A549 (cell line): ENCODE measurements around the gene MUC3A. TPM values are rescaled to one million over a fixed set of nuclear protein-coding genes. Genes with fewer than 3 reads are reported as not detected.

Experiments used
- ATAC-seq, 2 experiments: fragments of 200-7000 bp in 1 of 2; fragments of >200 bp in 1 of 2; cut with Nextera tagmentation in 1 of 2; cut with Tn5 transposase in 1 of 2; 3 replicates each; pipeline versions ENCODE4 v1.8.0 to v1.9.1; 2018 to 2020; ENCODE audit warnings: mild to moderate bottlenecking in 1 of 2, moderate library complexity in 1 of 2
- CTCF ChIA-PET: fragments of 300-600 bp; sonication (Branson Sonifier 250); formaldehyde crosslinking; extraction: SDS; loops from one replicate; lab custom pipeline; 2021; ENCODE audit warnings: antibody characterized with exemption, inconsistent platforms; lab: Yijun Ruan, JAX
- POLR2A ChIA-PET: fragments of 350-600 bp; formaldehyde crosslinking; extraction: SDS; loops from one replicate; lab custom pipeline; 2021; ENCODE audit warnings: antibody characterized with exemption, inconsistent platforms; lab: Yijun Ruan, JAX
- DNase-seq, 2 experiments: peaks; one replicate each; pipeline versions ENCODE4 v3.0.0 to v3.0.0-alpha.2; 2011 to 2016; ENCODE audit warnings: low read depth in 1 of 2, low spot score in 1 of 2
- FAIRE-seq: peaks from 2 replicates; lab custom pipeline; 2011; peaks lifted over from hg19 to GRCh38; lab: Jason Lieb, UNC
- H3K27ac ChIP-seq, 2 experiments: fragments of >200 bp; sonication (Bioruptor Twin); formaldehyde crosslinking; 3 replicates each; pipeline ENCODE4 v1.5.1; 2016 to 2017
- H3K4me1 ChIP-seq: fragments of >200 bp; sonication (Bioruptor Twin); formaldehyde crosslinking; 3 replicates; pipeline ENCODE4 v1.6.1; 2016
- H3K4me2 ChIP-seq: fragments of >200 bp; sonication (Bioruptor Twin); formaldehyde crosslinking; 3 replicates; pipeline ENCODE4 v1.6.1; 2016
- H3K4me3 ChIP-seq: fragments of >200 bp; sonication (Bioruptor Twin); formaldehyde crosslinking; 3 replicates; pipeline ENCODE4 v1.5.1; 2016
- H3K9me3 ChIP-seq: fragments of >200 bp; sonication (Bioruptor Twin); formaldehyde crosslinking; 3 replicates; pipeline ENCODE4 v1.6.1; 2016
- CBX8 ChIP-seq: fragments of 200-600 bp; sonication (generic); IDR thresholded peaks from 2 replicates; pipeline ENCODE4 v1.6.1; 2016
- CEBPB ChIP-seq, 2 experiments: fragments of >200 bp in 1 of 2; sonication (Bioruptor Twin) in 1 of 2; formaldehyde crosslinking in 1 of 2; IDR thresholded peaks; 2 replicates each; pipeline ENCODE4 v1.6.1; 2012 to 2016
- CHD2 ChIP-seq: fragments of 150-350 bp; IDR thresholded peaks from 2 replicates; pipeline ENCODE4 v1.6.1; 2014; ENCODE audit warnings: low read length; ENCODE audit not compliant: partially characterized antibody
- E2F6 ChIP-seq: IDR thresholded peaks from 2 replicates; pipeline ENCODE4 v1.6.1; 2012; ENCODE audit warnings: low read depth, borderline replicate concordance
- EHMT2 ChIP-seq: fragments of 200-600 bp; sonication (generic); IDR thresholded peaks from 2 replicates; pipeline ENCODE4 v1.6.1; 2016; ENCODE audit warnings: antibody characterized with exemption, low read depth, mild to moderate bottlenecking, moderate library complexity
- ESRRA ChIP-seq: fragments of 150-350 bp; IDR thresholded peaks from 2 replicates; pipeline ENCODE4 v1.6.1; 2014; ENCODE audit warnings: mild to moderate bottlenecking, low read length, borderline replicate concordance
- FOSB ChIP-seq: fragments of 250-450 bp; sonication (Bioruptor Pico); IDR thresholded peaks from 2 replicates; pipeline ENCODE4 v1.5.0; 2020; ENCODE audit warnings: mild to moderate bottlenecking, moderate library complexity
- FOSL2 ChIP-seq, 2 experiments: fragments of 450-650 bp in 1 of 2; fragments of >200 bp in 1 of 2; sonication (Bioruptor Twin) in 1 of 2; formaldehyde crosslinking; IDR thresholded peaks; 2 replicates each; pipeline versions ENCODE4 v1.5.0 to v1.6.1; 2016 to 2020; ENCODE audit warnings: mild to moderate bottlenecking in 1 of 2, moderate library complexity in 1 of 2
- FOXS1 ChIP-seq: fragments of 250-450 bp; sonication (Bioruptor Pico); IDR thresholded peaks from 2 replicates; pipeline ENCODE4 v1.5.0; 2020; ENCODE audit warnings: mild to moderate bottlenecking, moderate library complexity
- HEYL ChIP-seq: fragments of 250-450 bp; sonication (Bioruptor Pico); IDR thresholded peaks from 2 replicates; pipeline ENCODE4 v1.8.0; 2021; ENCODE audit warnings: mild to moderate bottlenecking, moderate library complexity
- JUNB ChIP-seq: fragments of >200 bp; sonication (Bioruptor Twin); formaldehyde crosslinking; IDR thresholded peaks from 2 replicates; pipeline ENCODE4 v1.6.1; 2016
- MAFK ChIP-seq: fragments of 450-650 bp; IDR thresholded peaks from 2 replicates; pipeline ENCODE4 v1.6.1; 2014; ENCODE audit not compliant: partially characterized antibody
- NFE2L2 ChIP-seq: fragments of 150-350 bp; conservative IDR thresholded peaks from 2 replicates; pipeline ENCODE4 v1.6.1; 2014; ENCODE audit warnings: low read length
- NR3C1 ChIP-seq: fragments of >200 bp; sonication (Bioruptor Twin); formaldehyde crosslinking; IDR thresholded peaks from 3 replicates; pipeline ENCODE4 v1.6.1; 2017
- PBX3 ChIP-seq: IDR thresholded peaks from 2 replicates; pipeline ENCODE4 v1.6.1; 2012
- RARB ChIP-seq: fragments of 250-450 bp; sonication (Bioruptor Pico); IDR thresholded peaks from 2 replicates; pipeline ENCODE4 v1.8.0; 2021; ENCODE audit warnings: mild to moderate bottlenecking, moderate library complexity
- SMC3 ChIP-seq: fragments of >200 bp; sonication (Bioruptor Twin); formaldehyde crosslinking; IDR thresholded peaks from 3 replicates; pipeline ENCODE4 v1.6.1; 2018; ENCODE audit warnings: inconsistent platforms
- WGBS: methylation state at CpG from one replicate; pipeline ENCODE4 v1.1.6; 2017; ENCODE audit errors: missing lambda C conversion rate; 5-methylcytosine and 5-hydroxymethylcytosine counted together
- polyA plus RNA-seq, 4 experiments: library from polyadenylated mRNA; depleted of rRNA in 3 of 4; stranded (reverse); fragments of >200 nt; fragmentation: RNase III in 1 of 4; extraction: RNeasy Plus Mini Kit Qiagen cat#74134 plus additional on column Dnase treatment in 1 of 4; gene quantifications; 2 replicates in 3 of 4; 3 replicates in 1 of 4; pipeline ENCODE4 v1.2.3, GENCODE V29; 2011 to 2017
- TF ChIP-seq, protein P1 (sequence below): fragments of >200 bp; sonication (Bioruptor Twin); formaldehyde crosslinking; IDR thresholded peaks from 2 replicates; pipeline ENCODE4 v1.6.1; 2016
- TF ChIP-seq, protein P2 (sequence below): fragments of 450-650 bp; IDR thresholded peaks from 2 replicates; pipeline ENCODE4 v1.6.1; 2014; ENCODE audit warnings: antibody characterized with exemption

The MUC3A gene
- polyA plus RNA-seq, 2 of the 4 experiments (the other 2 are of a cell fraction): 4.0 to 6.9 TPM

- no peak for FAIRE-seq
- ATAC-seq: no peak
- WGBS: 32% methylated on average over 12 of the region's 12 CpGs
- H3K27ac ChIP-seq: no peak overlapping the region
- DNase-seq: no peak
- H3K4me1 ChIP-seq: peaks cover 24% of the 10 kb centered on the region; the same call in 2 of the 3 replicates
- H3K9me3 ChIP-seq: peaks cover 8% of the 10 kb centered on the region; the same call in 2 of the 3 replicates
- ChIA-PET CTCF (no interaction called here), POLR2A (no interaction called here)
- H3K4me3 ChIP-seq: no peak overlapping the region
- TF ChIP-seq ESRRA (no peak), MAFK (no peak)
- H3K4me2 ChIP-seq: no peak overlapping the region
Measured at GRCh38 chr7:100963386-100963785, 14.1 kb downstream of the MUC3A start.

- CTCF ChIA-PET: interaction anchor here (0.5 to 1.2 kb wide), 2 partner anchors 95 to 180 kb away, joined by 3 to 12 read pairs; no protein-coding TSS in a partner anchor
- no peak overlapping the region for H3K4me3 ChIP-seq
Measured at GRCh38 chr7:100963874-100964273, 14.5 kb downstream of the MUC3A start.

GRCh38 chr7:100964630-100965029 lies 15.3 kb downstream of the MUC3A start:
- Histone ChIP-seq H3K4me1 (peaks cover 24% of the 10 kb centered on the region; the same call in 2 of the 3 replicates), H3K4me3 (no peak overlapping the region), H3K4me2 (no peak overlapping the region), H3K9me3 (0 out of 3 replicates have a peak, but pooled peaks cover 2% of the 10 kb centered on the region), H3K27ac (no peak overlapping the region)
- 35% methylated on average over 7 of the region's 7 CpGs for WGBS
- FAIRE-seq (no peak), DNase-seq (no peak), ATAC-seq (no peak)
- POLR2A ChIA-PET: interaction anchor here (0.6 kb wide), 1 partner anchor 62 kb away, joined by 5 read pairs; no protein-coding TSS in a partner anchor
- TF ChIP-seq SMC3: no peak
- TF ChIP-seq CBX8: no peak
- TF ChIP-seq E2F6: no peak
- TF ChIP-seq RARB (CRISPR knock-in tag): no peak
- TF ChIP-seq CHD2: no peak
- no peak for TF ChIP-seq FOXS1 (CRISPR knock-in tag)
- TF ChIP-seq NFE2L2: no peak
- no peak for TF ChIP-seq NR3C1
- CTCF ChIA-PET: interaction anchor here (0.5 to 2.3 kb wide), 4 partner anchors 55 to 179 kb away, joined by 3 to 13 read pairs (median 8); partner anchors contain the start of gene MUC17

More at GRCh38 chr7:100963874-100964273, 14.5 kb downstream of the MUC3A start:
- ATAC-seq (no peak), DNase-seq (no peak), FAIRE-seq (no peak)
- Histone ChIP-seq H3K9me3 (peaks cover 8% of the 10 kb centered on the region; the same call in 1 of the 3 replicates), H3K4me1 (peaks cover 24% of the 10 kb centered on the region; the same call in 2 of the 3 replicates), H3K4me2 (no peak overlapping the region), H3K27ac (no peak overlapping the region)
- 62% methylated on average over 8 of the region's 8 CpGs for WGBS
- TF ChIP-seq HEYL (no peak), FOSB (CRISPR knock-in tag) (no peak), CEBPB (IDR thresholded peaks at IDR 0.05) (no peak), EHMT2 (no peak), FOSL2 (IDR thresholded peaks at IDR 0.05) (no peak), FOSL2 (CRISPR knock-in tag; IDR thresholded peaks at IDR 0.05) (no peak), JUNB (no peak), PBX3 (no peak), RARB (CRISPR knock-in tag) (no peak)
- TF ChIP-seq, protein P1, sequence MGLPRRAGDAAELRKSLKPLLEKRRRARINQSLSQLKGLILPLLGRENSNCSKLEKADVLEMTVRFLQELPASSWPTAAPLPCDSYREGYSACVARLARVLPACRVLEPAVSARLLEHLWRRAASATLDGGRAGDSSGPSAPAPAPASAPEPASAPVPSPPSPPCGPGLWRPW: no peak
- TF ChIP-seq, protein P2, sequence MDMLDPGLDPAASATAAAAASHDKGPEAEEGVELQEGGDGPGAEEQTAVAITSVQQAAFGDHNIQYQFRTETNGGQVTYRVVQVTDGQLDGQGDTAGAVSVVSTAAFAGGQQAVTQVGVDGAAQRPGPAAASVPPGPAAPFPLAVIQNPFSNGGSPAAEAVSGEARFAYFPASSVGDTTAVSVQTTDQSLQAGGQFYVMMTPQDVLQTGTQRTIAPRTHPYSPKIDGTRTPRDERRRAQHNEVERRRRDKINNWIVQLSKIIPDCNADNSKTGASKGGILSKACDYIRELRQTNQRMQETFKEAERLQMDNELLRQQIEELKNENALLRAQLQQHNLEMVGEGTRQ: no peak
- POLR2A ChIA-PET: no interaction called here
